Mucosa of gallbladder (tissue), 1 donor: ENCODE data around the gene TCF7L2. TPM values are rescaled to one million over a fixed set of nuclear protein-coding genes. Genes with fewer than 3 reads are reported as not detected.

Experiments
- DNase-seq: peaks from one replicate; pipeline ENCODE4 v3.0.0-alpha.2; 2020; ENCODE audit warnings: low spot score
- total RNA-seq: library from RNA; stranded (reverse); gene quantifications from one replicate; pipeline ENCODE4 v1.2.1, GENCODE V29; 2021
- donor health status: DM: no; HTN: no; CAD: no.

TCF7L2 gene
- total RNA-seq, 1 donor from 2014 or later, result 35.3 TPM

DNA sequence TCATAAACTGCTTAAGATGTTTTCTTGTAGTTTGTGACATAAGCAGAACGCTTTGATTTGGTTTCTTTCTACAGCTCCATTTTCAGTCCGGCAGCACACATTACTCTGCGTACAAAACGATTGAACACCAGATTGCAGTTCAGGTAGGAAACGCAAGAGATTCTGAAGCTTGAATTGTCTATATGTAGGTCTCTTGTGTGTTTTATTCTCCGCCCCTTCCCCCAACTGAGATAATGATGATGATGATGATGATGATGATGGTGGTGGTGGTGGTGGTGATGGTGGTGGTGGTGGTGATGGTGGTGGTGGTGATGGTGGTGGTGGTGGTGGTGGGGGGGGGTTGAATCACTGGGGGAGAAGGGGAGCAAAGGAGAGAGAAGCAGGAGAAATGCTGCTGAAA lies 14.4 kb downstream of the TCF7L2 start:
- no peak for DNase-seq

DNA sequence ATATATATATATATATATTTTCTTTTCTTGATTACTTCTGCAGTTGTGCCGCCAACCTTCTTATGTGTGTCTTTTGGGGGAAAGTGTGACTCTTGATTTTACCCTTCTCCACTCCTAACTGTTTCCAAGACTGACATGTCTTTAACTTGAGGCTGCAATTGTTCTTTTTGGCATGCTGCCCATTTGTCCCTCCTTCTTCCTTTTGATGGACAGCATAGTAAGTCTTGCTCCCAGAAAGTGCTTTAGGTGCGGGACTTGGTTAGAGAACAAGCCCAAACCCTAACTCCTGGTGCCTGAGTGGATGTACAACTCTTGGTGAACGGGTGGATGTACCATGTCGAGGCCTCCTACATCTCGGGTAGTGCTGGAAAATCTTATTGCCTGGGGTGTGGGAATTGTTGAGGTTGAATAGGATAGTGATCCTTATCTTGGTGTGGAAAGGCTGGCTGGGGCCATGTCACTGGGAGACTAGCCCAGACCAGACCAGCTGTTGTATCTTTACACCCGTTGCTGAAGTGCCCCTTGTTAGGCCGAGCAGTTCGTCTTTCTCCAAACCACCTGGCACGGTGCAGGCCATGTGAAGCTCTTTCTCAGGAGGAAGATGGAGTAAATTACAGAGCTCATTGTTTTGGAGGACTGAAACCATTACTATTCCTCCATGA lies 16.3 kb downstream of the TCF7L2 start:
- DNase-seq, result no peak

DNA sequence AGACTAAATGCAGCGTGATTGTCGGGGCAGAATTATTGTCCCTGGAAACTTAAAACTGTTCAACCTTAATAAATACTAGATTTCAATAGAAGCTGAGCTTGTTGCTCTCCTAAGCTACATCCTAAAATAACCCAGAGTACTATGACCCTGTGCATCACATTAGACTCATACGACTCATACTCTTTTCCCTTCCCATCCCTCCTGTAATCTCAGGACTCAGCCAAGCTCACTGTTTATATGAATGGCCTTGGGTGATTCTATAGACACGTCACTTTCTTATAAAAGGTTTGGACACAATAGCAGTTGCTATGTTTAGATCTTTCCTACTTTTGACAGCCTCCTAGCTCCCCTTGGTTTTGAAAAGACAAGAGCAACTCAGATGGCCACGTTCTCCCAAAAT lies 17.2 kb downstream of the TCF7L2 start:
- no peak for DNase-seq

DNA sequence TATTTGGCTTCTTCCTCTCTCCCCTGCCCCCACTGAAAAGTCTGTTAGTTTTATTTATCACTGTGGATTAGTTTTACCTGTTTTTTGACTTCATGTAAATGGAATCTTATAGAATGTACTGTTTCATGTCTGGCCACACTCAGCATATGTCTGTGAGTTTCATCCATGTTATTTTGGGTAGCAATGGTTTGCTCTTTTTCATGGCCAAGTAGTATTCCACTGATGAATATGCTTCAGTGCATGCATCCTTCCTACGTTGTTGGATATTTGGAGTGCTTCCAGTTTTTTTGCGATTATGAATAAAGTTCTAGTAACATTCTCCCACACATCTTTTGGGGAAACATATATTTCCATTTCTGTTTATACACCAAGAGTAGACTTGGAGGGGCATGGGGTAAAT lies 19.1 kb downstream of the TCF7L2 start:
- DNase-seq, result no peak

DNA sequence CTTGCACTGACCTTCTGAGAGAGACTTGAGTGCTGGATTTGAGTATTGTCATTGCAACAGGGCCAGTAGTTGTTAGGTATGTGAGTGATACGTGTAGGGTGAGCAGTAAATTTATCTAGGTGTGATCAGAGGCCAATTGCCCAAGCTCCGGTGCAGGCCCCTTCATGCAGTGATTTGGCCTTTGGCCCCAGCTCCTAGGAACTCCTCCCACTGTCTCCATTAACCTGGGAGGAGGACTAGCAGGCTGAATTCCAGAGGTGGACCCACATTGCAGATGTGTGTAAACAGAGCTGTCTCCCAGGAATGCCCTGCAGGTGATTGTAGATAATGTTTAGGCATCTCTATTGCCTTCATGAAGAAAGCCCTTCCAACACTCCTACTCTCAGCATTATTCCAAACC lies 19.5 kb downstream of the TCF7L2 start:
- no peak for DNase-seq

DNA sequence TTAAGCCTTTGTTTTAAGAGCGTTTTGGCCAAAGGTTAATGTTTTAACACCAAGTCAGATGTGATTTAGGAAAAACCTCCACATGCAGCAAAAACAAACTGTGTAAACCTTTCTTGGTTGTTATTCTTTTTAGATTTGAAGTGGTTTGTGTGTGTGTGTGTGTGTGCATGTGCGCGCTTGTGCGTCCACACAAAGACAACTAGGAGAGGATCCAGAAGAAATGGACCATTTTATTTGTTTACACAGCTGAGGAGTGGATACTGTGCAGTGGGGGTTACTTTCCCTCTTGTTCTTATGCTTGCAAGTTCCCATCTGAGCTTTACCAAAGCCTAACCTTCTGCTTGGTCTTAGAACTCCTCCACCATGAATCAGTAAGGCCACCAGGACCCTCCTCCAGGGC lies 20.0 kb downstream of the TCF7L2 start:
- no peak for DNase-seq

DNA sequence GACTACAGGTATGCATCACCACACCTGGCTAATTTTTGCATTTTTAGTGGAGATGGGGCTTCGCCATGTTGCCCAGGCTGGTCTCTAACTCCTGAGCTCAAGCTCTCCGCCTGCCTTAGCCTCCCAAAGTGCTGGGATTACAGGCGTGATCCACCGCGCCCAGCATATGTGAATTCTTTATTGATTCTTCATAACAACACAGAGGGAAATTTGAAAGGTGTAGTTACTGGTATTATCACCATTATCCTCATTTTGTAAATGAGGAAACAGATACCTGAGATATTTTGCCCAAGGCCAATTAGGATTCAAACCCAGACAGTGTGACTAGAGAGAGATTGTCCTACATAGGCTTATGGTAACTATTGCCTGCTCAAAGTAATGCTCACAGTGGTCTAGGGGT lies 22.6 kb downstream of the TCF7L2 start:
- DNase-seq, result no peak

DNA sequence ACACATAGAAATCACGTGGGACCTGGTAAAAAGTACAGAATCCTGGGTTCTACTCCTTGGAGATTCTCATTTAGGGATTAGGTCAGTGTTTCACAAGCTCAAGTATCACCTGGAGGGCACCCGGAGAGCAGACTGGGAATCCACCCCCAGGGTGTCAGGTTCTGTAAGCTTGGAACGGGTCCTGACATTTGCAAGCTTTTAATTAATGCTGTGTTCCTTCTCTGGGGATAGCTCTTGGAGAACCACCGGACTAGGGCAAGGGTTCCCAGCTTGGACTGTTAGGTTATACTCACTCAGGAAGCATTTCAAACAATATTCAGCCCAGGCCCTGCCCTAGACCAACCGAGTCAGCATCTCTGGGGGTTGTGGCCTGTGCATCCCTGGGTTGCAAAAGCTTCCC lies 23.0 kb downstream of the TCF7L2 start:
- DNase-seq, result no peak

DNA sequence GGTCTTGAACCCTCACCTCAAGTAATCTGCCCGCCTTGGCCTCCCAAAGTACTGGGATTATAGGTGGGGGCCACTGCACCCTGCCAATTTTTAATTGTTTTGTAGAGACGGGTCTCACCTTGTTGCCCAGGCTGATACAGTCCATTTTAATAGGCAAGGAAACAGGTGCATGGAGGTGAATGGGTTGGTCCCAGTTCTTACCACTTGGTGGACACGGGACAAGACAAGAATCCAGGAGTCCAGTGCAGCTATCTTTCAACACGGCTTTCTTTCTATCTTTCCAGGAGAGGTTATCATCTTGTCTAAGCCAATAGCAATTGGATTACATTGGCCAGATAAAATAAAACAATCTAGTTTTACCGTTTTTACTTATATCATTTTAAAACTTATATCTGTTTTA lies 23.8 kb downstream of the TCF7L2 start:
- DNase-seq, result no peak

DNA sequence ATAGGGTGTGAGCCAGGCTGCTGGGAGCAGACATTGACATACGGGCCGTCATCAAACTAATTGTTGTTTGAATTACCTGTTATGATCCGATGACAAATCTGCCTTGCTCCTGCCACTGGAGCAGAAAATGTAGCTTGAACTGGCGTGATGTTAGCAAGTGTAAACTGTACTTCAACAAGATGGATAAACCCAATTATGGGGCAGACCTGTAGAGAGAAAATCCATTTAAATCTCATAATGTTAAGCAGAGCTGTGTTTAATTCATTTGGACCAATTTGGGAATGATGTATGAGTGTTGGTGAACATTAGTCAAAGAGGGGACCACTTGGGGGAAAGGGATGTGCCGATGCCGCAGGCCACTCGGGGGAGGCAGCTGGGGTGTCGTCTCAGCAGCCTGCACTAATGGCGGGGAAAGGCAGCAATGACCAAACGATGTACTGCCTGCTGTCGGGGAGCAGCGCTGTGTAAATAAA lies 27.4 kb downstream of the TCF7L2 start:
- DNase-seq, result no peak

DNA sequence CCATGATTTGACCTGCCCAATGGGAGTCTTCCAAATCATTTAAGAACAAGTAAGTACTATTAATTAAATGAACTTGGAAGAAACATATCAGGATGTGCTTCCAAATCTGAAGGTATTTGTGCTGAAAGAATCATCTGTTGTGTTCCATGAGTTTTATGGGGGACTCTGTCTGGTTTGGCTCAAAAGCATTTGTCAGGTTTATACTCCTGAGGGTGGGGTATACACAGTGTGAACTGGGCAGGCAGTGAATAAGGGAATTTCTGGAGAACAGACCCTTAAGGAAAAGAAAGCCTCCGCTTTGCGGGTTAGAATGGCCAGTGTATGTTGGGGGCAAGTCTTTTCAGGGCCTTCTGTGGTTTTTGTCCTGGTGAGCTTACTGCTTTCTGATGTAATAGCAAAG lies 29.9 kb downstream of the TCF7L2 start:
- DNase-seq, result no peak

DNA sequence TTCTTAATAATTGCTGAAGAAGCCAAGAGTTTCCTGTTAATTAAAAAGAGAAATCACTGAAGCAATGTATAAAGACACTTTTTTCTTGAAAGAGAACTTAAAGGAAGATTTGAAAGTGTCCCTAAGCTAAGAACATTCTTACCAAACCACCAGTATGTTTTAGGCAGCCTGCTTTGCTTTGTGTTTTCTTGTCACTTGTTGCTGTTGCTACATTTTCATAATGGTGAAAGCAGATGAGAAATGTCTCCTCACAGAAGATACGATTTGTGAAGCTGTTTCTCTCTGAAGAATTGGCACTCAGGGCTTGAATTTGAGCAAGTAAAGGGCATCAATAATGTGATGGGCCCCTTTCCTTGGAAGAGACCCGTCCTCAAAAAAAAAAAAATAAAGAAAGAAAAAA lies 30.9 kb downstream of the TCF7L2 start:
- no peak for DNase-seq

DNA sequence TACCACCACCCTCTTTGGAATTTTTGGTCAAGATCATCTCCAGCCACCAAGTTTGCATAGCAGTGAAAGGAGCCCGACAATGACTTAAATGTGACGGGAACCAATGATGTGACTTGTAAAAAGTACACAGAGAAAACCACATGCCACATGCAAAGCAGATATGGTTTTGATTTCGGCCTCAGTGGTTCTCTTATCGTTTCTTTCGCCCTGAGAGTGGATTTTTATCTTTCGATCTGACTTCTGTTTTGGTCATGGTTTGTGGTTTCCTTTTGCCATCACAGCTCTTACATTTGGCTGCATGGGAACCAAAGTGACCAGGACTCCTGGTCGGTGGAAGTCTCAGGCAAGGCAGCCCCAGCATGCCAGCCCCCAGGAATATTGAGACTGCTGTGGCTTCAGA lies 31.5 kb downstream of the TCF7L2 start:
- DNase-seq, result no peak

DNA sequence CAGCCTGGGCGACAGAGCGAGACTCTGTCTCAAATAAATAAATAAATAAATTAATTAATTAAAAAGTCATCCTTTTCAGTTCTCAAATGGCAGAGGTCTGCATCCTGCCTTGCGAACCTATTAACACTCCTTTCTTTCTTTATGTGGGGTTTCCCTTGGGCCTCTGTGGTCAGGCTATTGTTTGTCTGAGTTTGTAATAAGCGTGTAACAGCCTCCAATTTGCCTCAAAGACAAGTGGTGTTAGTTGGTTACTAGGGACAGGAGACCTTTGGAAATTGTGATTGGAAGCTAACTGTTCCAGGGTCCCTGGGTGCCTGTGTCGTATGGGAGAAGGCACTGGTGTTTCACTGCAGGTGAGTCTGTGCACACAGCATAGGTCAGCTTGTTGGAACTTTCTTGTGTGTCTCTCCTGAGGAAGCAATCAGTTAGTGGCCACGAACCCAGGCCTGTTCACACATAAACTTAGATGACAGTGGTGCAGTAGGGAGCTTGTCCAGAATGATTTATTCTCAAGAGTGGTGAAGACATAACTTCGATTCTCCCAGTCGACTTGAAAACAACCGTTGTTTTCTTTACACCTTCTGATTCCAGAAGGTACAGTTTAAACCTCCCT lies 33.5 kb downstream of the TCF7L2 start:
- DNase-seq, result no peak

DNA sequence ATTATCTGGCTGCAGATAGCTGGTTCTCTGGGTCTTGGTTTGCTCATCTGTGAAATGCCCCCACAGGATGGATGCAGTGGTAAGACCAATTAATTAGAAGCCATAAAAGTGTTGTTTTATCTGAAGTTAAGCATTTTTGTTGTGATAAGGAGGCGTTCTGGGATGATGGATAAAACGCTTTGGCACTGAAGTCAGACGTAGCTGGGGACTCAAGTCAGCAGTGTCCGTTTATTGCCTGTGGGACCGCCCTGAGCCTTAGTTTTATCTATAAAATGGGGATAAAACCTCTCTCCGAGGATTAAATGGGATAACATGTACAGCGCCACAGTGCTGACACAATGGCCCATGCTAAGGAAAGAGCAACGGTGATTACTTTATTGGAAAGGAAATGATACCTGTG lies 34.7 kb downstream of the TCF7L2 start:
- DNase-seq, result no peak

DNA sequence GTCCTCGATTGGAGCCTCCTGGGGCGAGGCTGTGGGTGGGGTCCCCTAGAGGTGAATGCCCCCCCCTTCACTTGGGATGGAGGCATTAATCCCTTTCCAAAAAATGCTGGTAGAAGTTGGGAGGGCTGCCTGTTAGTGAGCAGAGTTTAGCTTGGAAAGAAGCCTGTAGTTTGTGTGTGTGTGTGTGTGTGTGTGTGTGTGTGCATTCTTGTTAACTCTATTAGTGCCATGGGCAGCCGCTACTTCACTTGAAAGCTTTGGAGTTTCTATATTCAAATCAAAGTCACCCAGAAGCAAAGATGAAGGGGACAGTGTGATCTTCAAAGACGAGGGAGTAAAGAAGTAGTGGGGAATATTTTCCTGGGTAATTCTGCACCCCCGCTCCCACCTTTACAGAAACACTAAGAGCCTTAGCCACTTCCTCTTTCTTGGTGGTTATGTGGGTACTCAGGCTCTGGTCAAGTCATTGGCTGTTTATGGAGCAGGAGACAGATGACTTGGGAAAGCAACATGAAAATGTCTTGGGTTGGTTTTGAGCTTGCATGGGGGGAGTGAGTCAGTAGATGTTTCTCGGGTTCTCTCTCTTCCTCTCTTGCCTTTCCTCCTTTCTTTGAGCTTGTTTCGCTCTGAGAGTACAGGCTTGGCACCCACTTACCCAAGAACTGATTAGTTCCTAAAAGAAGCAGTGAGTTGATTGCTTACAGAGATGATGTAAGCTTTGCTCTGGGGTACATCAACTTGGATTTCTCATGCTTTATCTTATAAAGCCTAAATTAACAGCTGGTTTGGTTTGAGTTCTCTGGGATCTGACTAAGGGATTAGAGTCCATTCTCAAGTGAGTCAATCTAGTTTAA lies 35.9 kb downstream of the TCF7L2 start:
- no peak for DNase-seq

DNA sequence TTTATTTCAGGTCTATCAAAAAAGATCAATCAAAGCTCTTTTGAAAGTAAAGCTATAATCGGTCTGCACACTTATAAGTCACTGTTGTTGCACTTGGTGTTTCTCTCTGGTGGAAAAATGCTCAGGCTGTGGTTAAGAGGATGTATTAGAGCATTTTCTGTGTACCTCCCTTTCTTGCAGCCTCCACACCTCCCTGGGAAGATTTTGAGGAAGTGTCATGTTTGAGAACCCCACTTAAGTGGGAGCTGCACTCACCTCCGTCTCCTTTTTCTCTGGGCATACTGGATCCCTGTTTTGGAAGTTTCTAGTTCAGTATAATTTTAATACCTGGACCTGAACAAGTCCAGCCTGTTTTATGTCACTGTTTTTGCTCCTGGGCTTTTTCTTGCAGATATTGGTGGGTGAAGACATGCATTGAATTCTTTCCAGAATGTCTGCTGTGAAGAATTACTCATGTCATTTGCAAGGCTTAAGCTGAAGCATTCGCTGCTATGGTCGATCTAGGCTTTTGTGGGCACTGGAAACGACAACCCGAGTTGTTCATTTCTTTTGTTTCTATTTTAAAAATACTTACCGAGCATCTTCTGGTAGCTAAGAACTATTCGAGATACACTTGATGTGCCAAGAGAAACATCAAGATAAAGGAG lies 36.6 kb downstream of the TCF7L2 start:
- DNase-seq, result no peak

DNA sequence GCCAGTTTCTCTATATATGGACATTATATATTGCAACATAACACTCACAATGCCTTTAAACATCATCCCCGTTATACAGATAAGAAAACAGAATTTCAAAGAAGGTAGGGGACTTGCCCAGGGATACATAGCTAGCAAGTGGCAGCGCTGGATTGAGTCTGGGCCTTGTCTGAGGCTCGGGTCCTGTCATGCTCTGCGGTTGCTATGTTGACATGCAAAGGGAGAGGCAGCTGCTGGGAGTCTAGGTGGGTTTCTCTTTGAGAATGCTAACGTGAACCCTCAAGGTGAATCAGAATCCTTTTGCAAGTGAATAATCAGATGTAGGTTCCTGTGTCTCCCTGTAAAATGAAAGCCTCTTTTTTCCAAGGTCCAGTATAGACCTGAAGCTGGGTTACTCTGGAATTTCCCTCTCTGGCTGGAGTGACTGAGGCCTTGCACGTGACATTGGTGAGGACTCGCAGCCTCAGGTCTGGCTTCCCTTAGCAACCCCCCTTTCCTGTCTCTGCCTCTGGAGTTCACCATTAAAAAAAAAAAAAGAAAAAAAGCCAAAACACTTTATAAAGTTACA lies 38.9 kb downstream of the TCF7L2 start:
- no peak for DNase-seq

DNA sequence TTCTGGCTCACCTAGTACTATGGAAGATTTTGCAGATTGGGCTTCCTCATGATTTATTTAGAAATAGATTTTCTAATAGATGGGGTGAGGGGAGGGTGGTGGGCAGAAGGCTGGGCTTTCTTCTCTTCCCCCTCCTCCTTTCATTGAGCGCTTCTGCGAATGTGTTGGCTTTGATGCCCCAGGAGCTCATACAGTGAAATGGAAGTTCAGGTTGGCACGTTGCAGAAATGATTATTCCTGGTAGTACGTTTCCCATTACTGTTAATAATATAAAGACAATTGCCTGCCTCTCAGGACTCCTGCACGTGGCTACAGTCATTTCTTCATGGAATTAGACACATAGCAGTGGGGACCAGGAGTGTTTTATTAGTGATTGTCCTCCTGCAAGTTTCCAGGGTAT lies 39.8 kb downstream of the TCF7L2 start:
- DNase-seq, result no peak

DNA sequence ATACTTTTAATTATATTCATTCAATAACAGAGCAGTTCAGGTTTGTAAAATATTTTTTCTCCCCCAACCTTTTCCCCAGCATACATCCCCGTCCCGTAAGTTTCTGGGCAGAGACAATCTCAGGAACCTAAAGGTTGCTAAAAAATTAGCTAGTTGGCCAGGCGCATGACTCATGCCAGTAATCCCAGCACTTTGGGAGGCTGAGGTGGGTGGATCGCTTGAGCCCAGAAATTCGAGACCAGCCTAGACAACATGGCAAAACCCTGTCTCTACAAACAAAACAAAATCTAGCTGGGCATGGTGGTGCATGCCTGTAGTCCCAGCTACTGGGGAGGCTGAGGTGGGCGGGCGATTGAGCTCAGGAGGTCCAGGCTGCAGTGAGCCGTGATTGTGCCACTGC lies 40.2 kb downstream of the TCF7L2 start:
- no peak for DNase-seq

DNA sequence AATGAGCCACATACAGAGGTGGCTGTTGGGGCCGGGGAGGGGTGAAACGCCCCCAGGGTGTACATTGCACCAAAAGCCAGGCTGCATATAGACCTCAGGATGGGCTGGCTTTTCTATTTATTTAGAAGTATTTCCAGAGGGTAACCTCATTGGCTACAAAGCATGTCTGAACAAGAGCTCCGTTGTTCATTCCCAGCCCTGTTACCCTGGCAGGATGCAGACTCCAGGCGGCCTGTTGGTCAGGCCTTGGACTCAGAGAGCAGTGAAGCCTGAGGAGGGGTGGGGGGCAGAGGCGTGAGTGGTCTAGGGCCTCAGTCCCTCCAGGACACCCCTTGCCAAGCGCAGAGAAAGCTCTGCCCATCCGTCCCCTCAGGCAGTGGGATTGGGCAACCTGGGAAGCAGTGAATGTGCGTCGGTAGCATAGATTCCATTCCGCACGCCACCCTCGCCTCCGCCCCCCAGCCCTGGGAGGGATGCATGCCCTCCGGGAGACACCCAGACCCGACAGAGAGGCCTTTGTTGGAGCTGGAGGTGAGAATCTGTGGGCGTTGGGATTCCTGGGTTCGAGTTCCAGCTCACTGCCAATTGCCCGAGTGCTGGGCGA lies 41.9 kb downstream of the TCF7L2 start:
- DNase-seq, result no peak

DNA sequence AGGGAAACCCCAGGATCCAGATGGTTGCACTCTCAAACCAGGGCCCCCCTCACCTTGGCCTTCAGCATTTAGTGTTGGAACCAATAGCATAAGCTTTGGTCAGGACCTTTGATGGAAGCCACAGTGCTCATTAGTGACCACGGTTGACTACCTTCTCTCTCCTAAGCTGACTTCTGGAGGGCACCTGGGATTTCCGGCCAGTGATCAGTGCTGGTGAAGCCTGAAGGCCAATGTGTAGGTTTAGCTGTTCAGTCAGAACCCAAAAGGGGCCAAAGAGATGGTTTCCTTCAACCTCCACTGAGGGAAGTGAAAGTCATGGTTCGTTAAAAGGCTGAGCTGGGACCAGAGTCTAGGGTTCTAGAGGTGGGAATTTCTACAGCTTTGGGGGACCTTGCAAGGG lies 46.4 kb downstream of the TCF7L2 start:
- no peak for DNase-seq
